ENCODE results near the gene GNGT1. TPM values are rescaled to one million over a fixed set of nuclear protein-coding genes. Genes with fewer than 3 reads are reported as not detected.

Gene GNGT1
- total and polyA plus RNA-seq, 2 of the 8 experiments (the other 6 are each of a cell fraction or from before 2014, with no cell fraction given) = 0.26 TPM; not detected in 1

DNA sequence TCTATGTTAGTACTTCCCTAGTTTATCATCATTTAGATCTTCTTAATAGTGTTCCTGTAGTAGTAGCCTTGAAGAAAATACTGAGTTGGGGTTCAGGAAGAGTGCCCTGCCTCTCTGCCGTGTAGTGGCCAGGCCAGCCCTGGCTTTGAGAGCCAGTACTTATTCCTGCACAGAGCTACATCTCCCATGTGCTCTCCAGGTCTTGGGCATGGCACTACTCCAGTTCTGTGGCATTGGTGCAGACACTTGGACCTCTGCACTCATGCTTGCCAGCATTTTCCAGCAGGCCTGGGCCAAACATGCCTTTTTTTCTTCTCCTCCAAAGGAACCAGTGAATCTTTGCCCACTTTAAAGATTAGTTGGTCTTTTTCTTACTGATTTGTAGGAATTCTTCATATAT lies 20.4 kb downstream of the GNGT1 start (continued):
- TF ChIP-seq CHD1 (IDR thresholded peaks at IDR 0.05; ENCODE audit: low read depth, low read length) = no peak
- no peak for TF ChIP-seq KDM5A (IDR thresholded peaks at IDR 0.05; ENCODE audit: low read length)
- no peak for TF ChIP-seq TBP (IDR thresholded peaks at IDR 0.05; ENCODE audit: low read depth, low read length)
- no peak for TF ChIP-seq TAF1 (IDR thresholded peaks at IDR 0.05; ENCODE audit: low read depth, low read length)
- TF ChIP-seq KDM1A (IDR thresholded peaks at IDR 0.05; ENCODE audit: borderline replicate concordance, low read length) = no peak
